ENCODE data around the gene LY6G6C. TPM values are rescaled to one million over a fixed set of nuclear protein-coding genes. Genes with fewer than 3 reads are reported as not detected.

The LY6G6C gene
- total and polyA plus RNA-seq, 2 of the 4 experiments (the other 2 are of a cell fraction): not detected

GRCh38 chr6:31723245-31723979, 1.9 kb upstream of the LY6G6C start, which contains the start of gene MPIG6B:
Gene MPIG6B (plus strand): TSS chr6:31723373. CDS start chr6:31723384, 11 bp downstream.
- Histone ChIP-seq H2BK20ac (ENCODE audit: low read depth, low read length) (no peak within 1 kb of the TSS), H3K4me2 (ENCODE audit: low read depth, low read length) (no peak within 1 kb of the TSS), H3K9ac (ENCODE audit: low read depth, low read length) (no peak within 1 kb of the TSS), H3K9me3 (ENCODE audit: control insufficient read depth, insufficient read depth, low read length) (no peaks in the 10 kb centered on the region), H3K23ac (ENCODE audit: low read depth, low read length) (no peak within 1 kb of the TSS), H2AFZ (replicated peaks; ENCODE audit: low read length, poor library complexity) (no peak within 1 kb of the TSS), H2BK120ac (ENCODE audit: low read depth, low read length) (no peak within 1 kb of the TSS), H3K4me1 (ENCODE audit: control insufficient read depth, insufficient read depth, low read length) (peaks cover 1% of the 10 kb centered on the region), H4K91ac (ENCODE audit: insufficient read depth, low read depth, low read length) (no peak within 1 kb of the TSS), H3K4ac (ENCODE audit: low read depth, low read length) (no peak within 1 kb of the TSS), H2AK9ac (replicated peaks; ENCODE audit: low read depth, low read length, poor library complexity) (peak within 1 kb of the TSS; percentile 1), H3K4me3 (ENCODE audit: insufficient read depth, low read depth, low read length) (no peak within 1 kb of the TSS), H4K5ac (ENCODE audit: low read depth, low read length) (no peak within 1 kb of the TSS), H3K27ac (ENCODE audit: insufficient read depth, low read length) (no peak within 1 kb of the TSS), H2BK15ac (ENCODE audit: low read depth, low read length) (no peak within 1 kb of the TSS), H2AK5ac (ENCODE audit: low read depth, low read length) (no peak within 1 kb of the TSS), H3K79me1 (ENCODE audit: low read depth in 1 of 2, low read length in 2 of 2) (peaks cover 0 to 11% of the 10 kb centered on the region in 2 experiments; a peak in 2 of 4 replicates), H3K14ac (replicated peaks; ENCODE audit: low read depth, low read length) (no peak within 1 kb of the TSS), H3K36me3 (ENCODE audit: control insufficient read depth, insufficient read depth, low read length) (peaks cover 19% of the 10 kb centered on the region), H3K18ac (ENCODE audit: low read depth, low read length) (no peak within 1 kb of the TSS), H3K56ac (ENCODE audit: extremely low read depth, insufficient read depth, low read length) (no peak within 1 kb of the TSS), H3K27me3 (ENCODE audit: control insufficient read depth, insufficient read depth, low read length) (no peaks in the 10 kb centered on the region; the same call in 1 of the 2 replicates), H4K20me1 (ENCODE audit: insufficient read depth, low read length) (no peaks in the 10 kb centered on the region), H2BK5ac (ENCODE audit: low read depth, low read length, poor library complexity, severe bottlenecking) (no peak within 1 kb of the TSS), H4K8ac (ENCODE audit: low read depth in 2 of 2, low read length in 2 of 2) (no peak within 1 kb of the TSS), H3K9me1 (ENCODE audit: insufficient read depth, low read length) (peaks cover 4% of the 10 kb centered on the region; the same call in 1 of the 2 replicates)
- POLR2A ChIA-PET (ENCODE audit: unreplicated experiment): interaction anchor here (0.6 kb wide), 1 partner anchor 11 kb away, joined by 3 read pairs; no protein-coding TSS in a partner anchor
- no peak for ATAC-seq (ENCODE audit: low read depth)
- no peak for DNase-seq
- dilution Hi-C loops (cut with HindIII; ENCODE audit: low sequenced_read_pairs, unreplicated experiment): no loop called here
- no peak for TF ChIP-seq RCOR1 (IDR thresholded peaks at IDR 0.05; ENCODE audit: insufficient replicate concordance, low read length)
- no peak for TF ChIP-seq RFX5 (IDR thresholded peaks at IDR 0.05; ENCODE audit: low read depth, low read length)
- no peak for TF ChIP-seq USF2 (IDR thresholded peaks at IDR 0.05; ENCODE audit: low read depth, low read length)
- TF ChIP-seq NFE2L2 (IDR thresholded peaks at IDR 0.05; ENCODE audit: low read depth, low read length): no peak
- no TSS peak for BruUV-seq (replicated peaks)
- intact Hi-C loops (cut with micrococcal nuclease): no loop called here
- in situ Hi-C loops (cut with MboI; ENCODE audit: low sequenced_read_pairs): no loop called here
- WGBS, 2 experiments (ENCODE audit: extremely low coverage in 2 of 2, insufficient read length in 1 of 2): 89% methylated on average over 13 of the region's 46 CpGs; no CpG with 5 or more reads in 1 of the 2 experiments
- CTCF ChIA-PET: no interaction called here
